Testis (tissue), 2 donors: Measurements from ENCODE around the gene RASGEF1C.

Experiments used
- CTCF ChIP-seq, 3 experiments: fragments of 450-650 bp in 2 of 3; fragments of 200-600 bp in 1 of 3; sonication (generic) in 1 of 3; IDR thresholded peaks; one replicate each; pipeline ENCODE4 v1.5.1; 2016 to 2019; ENCODE audit warnings: antibody characterized with exemption in 3 of 3, mild to moderate bottlenecking in 2 of 3, moderate library complexity in 1 of 3
- POLR2A ChIP-seq: fragments of 450-650 bp; IDR thresholded peaks from one replicate; pipeline ENCODE4 v1.6.1; 2017; ENCODE audit warnings: antibody characterized with exemption, mild to moderate bottlenecking, moderate library complexity

GRCh38 chr5:180211761-180212035, 2.7 kb upstream of the RASGEF1C start:
- TF ChIP-seq CTCF (IDR thresholded peaks at IDR 0.05), result no peak
- TF ChIP-seq POLR2A, result no peak
